Kidney capillary endothelial cell (primary cell): ENCODE measurements around the gene MAPRE3.

Experiments used
- DNase-seq: peaks from one replicate; pipeline ENCODE4 v3.0.0-alpha.2; 2018; ENCODE audit warnings: low spot score

Gene MAPRE3

GRCh38 chr2:26950246-26950645 lies 20.2 kb upstream of the MAPRE3 start:
- no peak for DNase-seq

- no peak for DNase-seq
These were observed 19.2 kb upstream of the MAPRE3 start for GRCh38 chr2:26951236-26951635.

DNA sequence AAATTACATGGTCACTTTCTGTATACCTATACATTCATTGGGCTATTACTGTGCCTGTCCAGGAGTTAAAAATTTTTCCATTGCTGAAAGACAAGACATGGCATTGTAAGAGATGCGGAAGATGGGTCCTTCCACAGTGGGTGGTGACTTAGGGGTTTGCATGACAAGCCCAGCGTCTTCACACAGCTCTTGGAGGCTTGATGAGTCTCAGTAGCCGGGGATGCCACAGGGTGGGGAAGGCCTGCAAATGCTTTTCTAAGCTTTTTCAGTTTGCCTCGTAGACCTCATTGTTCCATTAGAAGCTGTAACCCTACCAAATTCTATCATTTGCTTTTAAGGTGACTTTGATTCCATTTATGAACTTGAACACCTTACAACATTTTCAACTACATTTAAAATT lies 18.1 kb upstream of the MAPRE3 start:
- DNase-seq = no peak

GRCh38 chr2:26954135-26954534 lies 16.3 kb upstream of the MAPRE3 start:
- no peak for DNase-seq

GRCh38 chr2:26957041-26957440 lies 13.4 kb upstream of the MAPRE3 start:
- no peak for DNase-seq

GRCh38 chr2:26957534-26957933 lies 12.9 kb upstream of the MAPRE3 start:
- no peak for DNase-seq

GRCh38 chr2:26959331-26959730 lies 11.1 kb upstream of the MAPRE3 start:
- no peak for DNase-seq

DNA sequence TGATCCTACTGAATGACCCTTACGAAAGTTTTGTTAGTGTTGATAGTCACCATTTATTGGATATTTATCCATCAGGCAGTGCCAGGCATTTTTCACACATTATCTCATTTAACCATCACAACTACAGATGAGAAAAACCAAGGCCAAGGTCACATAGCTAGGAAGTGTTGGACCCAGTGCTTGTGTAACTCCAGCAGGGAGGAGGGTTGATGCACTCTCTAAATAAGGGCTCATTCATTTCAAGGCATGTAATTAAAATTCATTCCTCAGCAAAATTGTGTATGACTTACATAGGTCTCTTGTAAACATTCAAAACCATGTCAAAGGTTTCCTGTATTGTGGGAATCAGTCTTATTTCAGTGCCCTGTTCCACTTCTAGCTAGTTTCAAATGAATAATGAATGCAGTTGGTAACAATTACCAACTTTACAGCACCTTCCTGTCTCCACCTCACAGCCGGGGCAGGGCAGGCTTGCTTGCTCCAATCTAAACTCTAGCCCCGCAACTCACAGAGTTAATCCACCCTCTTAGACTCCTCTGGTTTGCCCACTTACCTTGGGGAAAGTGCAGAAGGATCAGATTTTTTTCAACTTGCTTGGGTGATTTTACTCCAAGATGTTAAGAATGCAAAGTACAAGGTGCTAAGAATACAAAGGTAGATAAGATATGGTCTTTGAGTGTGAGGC lies 5.8 kb upstream of the MAPRE3 start:
- DNase-seq = no peak

- no peak for DNase-seq
These were observed 2.4 kb upstream of the MAPRE3 start for GRCh38 chr2:26968001-26968400.

DNA sequence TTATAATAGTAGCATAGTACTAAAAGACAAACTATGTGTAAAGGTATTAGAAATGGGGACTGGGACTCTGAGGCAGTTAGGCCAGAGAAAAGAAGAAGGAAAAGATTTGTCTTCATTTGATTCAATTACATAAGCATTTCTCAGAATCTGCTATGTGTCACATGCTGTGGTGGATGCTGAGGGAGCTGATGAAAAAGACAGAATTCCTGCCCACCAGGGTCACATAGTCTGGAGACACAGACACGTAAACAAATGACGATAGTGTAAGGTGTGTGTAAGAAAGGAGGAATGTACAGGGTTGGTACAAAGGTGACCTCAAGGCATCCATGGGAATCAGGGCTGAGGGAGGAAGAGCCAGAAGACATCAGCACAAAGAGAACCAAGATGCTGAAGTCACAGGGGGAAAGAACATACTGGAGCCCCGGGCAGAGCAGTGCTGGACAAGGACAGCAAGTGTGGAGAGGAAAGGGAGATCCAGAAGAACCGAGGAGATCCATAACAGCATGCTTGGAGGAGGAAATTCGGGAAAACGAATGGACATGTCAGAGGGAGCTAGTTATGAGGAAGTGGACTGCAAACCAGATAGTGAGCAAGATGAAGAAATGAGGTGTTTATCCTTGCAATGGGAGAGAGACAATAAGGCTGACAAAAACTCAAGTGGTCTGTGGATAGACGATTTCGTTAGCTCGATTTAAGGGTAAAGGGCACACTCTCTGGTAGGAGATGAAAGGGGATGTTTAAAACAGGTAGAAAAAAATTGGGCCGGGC lies 1.2 kb upstream of the MAPRE3 start:
- no peak for DNase-seq

DNA sequence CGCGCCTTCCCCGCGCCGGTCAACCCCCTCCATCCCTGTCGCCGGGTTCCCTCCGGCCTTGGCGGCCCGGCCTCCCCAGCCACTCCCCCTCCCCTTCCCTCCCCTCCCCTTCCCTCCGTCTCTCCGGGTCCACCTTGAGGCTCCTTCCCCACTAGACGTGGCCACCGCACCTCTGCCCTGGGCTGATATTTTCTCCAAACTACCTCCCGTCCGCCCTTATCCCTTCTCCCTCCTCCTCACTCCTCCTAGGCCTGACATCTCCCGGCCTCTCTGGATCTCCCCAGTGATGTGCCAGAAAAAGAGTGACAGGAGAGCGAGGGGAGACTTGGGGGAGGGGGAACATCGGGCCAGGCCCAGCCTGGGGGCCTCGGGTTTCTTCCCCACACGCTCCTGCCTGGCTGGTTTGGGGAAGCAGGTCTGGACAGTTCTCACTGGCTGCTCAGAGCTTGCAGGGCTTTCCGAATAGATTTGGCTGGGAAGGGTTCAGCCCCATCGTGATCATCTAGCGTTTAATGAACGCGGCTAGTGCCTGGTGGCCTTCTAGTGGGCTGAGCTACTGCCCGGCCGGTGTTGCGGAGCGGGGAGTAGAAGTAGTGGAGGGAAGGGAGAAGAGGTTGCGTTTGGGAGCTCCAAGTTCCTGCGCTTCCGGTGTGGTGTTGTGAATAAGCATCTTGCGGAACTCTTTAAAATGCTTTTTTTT lies 641 bp downstream of the MAPRE3 start:
- DNase-seq = no peak

DNA sequence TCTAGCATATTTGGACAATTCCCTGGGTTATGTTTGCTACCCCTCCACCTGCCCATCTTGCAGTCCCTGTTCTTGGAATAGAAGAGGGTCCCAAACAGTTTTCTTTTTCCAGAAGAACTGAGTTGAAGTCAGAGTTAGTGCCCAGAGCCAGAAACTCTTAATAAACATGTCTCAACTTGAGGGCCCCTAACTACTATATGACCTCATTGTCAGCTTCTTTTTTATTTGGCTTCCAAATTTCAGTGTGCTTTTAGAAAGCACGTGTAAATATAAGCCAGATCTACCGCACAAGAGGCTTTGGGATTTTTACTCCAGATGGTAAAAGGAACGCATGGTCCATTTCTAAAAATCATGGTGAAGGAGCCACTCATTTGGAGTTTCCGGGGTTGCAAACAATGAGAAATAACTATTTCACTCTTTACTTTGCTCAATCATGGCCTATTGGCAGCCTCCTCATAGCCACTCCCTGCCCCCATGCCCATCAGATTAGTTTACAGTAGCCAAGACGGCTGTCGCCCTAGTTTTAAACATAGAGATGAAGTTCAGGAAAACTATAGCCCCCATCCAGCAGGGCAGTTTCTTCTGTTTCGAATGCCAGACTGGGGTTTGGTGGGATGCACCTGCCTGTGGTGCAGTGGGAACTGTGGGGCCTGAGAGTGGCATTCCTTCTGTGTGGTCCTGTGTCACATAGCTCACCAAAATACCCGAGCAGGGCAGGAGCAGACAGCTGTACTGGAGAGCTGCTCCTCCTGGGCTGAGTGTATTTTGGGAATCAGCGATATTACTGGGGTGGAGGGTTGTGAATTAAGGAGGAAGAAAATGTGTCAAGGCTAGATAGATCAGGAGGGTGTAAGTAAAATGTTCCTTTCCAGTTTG lies 1.7 kb downstream of the MAPRE3 start:
- DNase-seq = no peak

DNA sequence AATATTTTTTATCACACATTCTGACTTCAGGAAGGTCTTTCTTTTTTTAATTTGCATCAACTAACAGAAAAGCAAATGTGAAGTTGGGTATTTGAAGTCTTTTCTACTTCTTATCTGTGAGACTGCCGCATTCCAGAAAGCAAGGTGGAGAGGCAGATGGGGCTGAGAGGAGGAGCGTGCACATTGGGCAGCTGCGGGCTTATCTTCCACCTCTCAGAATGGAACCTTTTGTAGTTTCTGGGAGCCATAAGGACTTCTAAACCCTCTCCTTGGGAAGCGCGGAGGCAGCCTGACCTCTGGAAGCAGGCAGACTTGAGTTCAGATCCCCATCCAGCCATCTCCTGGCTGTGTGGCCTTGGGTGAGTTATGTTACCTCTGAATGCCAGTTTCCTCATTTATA lies 3.9 kb downstream of the MAPRE3 start:
- DNase-seq = no peak

DNA sequence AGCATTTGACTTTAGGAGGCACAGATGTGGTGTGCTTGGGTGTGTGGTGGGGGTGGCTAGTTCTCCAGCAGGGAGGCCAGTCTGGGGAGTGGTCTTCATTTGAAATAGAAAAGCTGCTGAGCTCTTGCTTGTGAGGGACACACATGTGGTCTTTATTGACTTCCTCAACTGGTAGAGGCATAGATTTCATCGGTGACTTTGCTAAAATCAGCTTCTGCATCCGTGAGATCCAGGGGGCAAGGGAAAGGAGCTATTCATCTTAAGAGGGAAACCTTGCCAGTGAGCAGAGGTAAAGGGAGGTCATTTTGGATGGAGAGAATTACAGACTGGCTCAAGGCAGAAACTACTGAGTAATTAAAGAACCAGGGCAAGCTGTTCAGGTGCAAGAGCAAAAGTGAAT lies 4.7 kb downstream of the MAPRE3 start:
- DNase-seq = no peak

DNA sequence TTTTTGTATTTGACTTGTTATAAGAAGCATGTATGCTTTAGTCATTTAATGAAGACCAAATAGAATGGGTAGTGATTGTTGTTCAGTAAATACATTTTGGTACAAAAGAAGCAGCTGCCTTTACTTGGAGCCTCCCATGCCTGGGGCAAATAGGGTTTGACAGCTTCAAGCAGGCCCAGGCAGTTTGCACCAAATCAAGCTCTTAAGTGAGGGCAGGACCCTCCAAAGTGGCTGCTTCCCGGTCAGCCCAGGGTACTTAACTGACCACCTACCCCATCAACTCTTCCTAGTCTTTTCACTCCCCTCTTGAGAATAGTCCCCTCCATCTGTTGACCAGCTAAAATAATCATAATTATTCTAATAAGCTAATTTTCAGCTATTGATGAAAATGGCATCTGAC lies 5.2 kb downstream of the MAPRE3 start:
- no peak for DNase-seq

DNA sequence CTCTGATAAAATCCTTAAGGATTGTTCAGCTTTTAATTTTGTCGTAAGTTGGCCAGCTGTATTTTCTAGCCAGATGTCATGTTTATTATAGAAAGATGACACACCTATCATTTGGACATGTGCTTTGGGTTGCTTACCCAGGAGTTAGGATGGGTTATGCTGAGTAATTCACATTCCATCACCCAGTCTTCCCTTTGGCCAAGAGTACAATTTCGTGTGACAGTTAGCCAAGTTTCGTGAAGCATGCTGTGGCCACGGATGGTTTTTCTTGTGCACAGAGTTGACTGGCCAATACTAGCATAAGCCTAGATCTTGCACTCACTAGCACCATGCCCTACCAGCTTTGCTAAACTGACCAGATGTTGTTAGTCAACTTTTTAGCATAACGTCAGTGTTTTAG lies 5.8 kb downstream of the MAPRE3 start:
- DNase-seq = no peak

DNA sequence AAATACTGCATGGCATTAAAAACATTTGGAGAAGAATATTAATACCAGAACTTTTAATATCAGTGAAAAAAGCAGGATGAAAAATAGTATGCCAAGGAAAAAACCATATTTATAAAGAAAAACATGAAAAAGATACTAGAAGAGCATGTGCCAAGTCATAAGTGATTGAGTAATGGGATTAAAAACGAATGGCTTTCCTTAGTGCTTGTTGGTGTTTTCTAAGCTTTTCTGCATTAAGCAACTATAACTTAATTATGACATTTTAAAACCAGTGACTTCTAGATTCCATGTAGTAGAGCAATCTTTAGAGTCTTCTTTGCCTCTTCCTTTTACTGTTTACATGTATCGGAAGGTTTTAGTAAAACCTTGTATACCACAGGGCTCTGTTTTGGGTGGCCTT lies 6.6 kb downstream of the MAPRE3 start:
- DNase-seq = no peak

DNA sequence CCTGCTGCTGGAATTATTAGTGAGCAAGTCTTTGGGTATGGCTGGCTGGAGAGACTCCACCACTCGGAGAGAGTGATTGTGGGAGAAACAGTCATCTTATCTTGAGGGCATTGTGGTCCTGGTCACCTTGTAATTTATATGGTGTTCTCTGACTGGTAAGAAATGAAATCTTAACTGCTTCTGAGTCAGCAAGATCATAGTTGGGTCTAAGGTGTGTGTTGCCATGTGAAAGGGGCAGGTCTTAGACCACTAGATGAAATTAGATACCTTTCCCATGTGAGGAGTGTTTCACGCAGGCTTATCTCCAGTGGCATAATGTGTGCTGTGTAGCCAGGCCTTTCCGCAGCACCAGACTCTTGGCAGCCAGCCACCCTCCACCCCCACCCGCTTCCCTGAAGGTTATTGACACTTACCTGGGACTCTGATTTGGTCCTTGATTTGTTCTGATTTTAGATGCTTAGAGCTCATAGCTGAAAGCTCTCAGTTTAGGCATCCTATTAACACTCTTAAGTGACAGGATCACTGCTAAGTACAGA lies 7.7 kb downstream of the MAPRE3 start:
- DNase-seq = no peak

GRCh38 chr2:26979741-26980140 lies 9.3 kb downstream of the MAPRE3 start:
- DNase-seq = no peak

DNA sequence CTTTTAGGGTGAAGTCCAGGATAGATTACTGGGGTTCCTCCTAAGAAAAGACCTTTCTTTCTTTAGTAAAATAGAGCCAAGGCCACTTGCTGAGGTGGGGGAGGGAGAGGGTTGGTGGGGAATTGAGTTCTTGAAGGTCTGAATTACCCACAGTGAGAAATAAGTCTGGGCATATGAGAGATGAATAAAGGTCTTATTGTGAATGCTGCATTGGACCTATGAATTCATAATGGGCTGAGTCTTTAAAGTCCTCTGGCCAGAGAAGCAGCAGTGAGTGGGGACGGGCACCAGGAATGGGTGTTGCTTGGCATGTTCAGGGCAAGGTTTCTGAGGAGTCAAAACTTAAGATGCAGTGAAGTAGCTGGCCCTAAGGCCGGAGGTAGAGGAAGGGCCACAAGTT lies 10.5 kb downstream of the MAPRE3 start:
- no peak for DNase-seq

DNA sequence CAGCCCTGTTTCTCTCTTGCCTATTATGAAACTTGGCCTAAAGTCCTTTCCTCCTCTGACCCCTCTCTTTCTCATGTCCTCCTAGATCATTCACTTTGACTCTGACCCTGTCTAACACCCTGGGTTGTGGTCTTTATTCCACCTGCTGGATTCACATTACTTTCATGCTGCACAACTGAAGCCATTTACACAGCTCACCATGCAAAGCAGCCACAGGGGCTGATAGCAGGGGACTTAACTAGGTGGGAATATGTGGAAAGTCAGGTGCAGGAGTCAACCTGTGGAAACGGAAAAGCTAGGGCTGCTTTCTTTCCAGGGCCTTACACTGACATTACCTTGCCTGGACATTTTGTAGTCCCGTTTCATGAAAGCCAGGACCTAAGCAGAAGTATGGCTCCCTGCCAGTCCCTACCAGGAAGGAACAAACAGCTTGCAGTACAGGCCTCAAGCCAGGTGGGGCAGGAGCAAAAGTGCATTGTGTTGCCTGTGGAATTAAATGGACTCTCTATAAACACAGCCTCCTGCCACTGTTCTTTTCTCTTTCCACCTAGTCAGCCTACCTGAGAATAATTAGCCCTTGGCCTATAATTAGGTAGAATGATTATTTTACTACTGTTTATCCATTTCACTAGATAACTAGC lies 11.8 kb downstream of the MAPRE3 start:
- no peak for DNase-seq

DNA sequence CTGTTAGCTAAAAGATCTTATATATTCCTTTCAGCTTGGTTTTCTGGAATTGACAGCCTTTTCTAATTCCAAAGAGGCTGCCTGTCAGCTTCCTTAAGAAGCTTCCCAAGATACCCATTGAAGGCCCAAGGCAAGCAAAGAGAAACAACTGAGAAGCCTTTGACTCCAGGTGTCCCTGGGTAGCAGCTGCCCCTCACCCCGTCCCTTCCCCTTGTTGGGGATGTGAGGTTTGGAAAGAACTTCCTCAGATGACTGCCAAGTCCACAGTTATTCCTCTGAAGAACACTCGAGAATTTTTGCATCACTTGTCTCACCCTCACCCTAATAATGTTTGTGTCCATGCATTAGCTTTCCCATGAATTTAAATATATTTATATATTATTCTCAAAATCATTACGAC lies 13.3 kb downstream of the MAPRE3 start:
- DNase-seq = no peak
